PC-3 (cell line): ENCODE measurements around the gene ARHGAP6. TPM values are rescaled to one million over a fixed set of nuclear protein-coding genes. Genes with fewer than 3 reads are reported as not detected.

Source experiments
- ATAC-seq: fragments of 200-7000 bp; cut with Tn5 transposase; 2 replicates; pipeline ENCODE4 v1.9.1; 2020; ENCODE audit warnings: mild to moderate bottlenecking, moderate library complexity
- BruUV-seq: library from RNA; stranded (reverse); fragments of 400-500 nt; replicated peaks from 2 replicates; lab custom pipeline; 2021; lab: Mats Ljungman, UMichigan
- CTCF ChIA-PET: fragments of 300-600 bp; sonication (Branson Sonifier 250); formaldehyde crosslinking; loops from one replicate; lab custom pipeline; 2022; ENCODE audit warnings: antibody characterized with exemption; lab: Charles Lee
- POLR2A ChIA-PET: fragments of 300-600 bp; sonication (Branson Sonifier 250); formaldehyde crosslinking; loops from one replicate; lab custom pipeline; 2022; ENCODE audit warnings: antibody characterized with exemption; ENCODE audit not compliant: unreplicated experiment; lab: Charles Lee
- DNase-seq: peaks from one replicate; pipeline ENCODE4 v3.0.0-alpha.2; 2015
- H2AFZ ChIP-seq: fragments of 300-600 bp; sonication (generic); 2 replicates; pipeline ENCODE4 v1.6.0; 2016; ENCODE audit warnings: antibody characterized with exemption, low read length
- H3F3A ChIP-seq: fragments of 300-600 bp; sonication (generic); one replicate; pipeline ENCODE4 v1.6.0; 2017; ENCODE audit warnings: antibody characterized with exemption, low read length, control low read depth, mild to moderate bottlenecking; ENCODE audit not compliant: unreplicated experiment
- H3K27ac ChIP-seq: fragments of 300-600 bp; sonication (generic); 2 replicates; pipeline ENCODE4 v1.5.1; 2016; ENCODE audit warnings: mild to moderate bottlenecking, low read length
- H3K27me3 ChIP-seq: fragments of 300-600 bp; sonication (generic); 2 replicates; pipeline ENCODE4 v1.6.1; 2016; ENCODE audit warnings: low read length, mixed read lengths
- H3K36me3 ChIP-seq: fragments of 300-600 bp; sonication (generic); 2 replicates; pipeline ENCODE4 v1.6.1; 2016; ENCODE audit warnings: low read depth, mixed run types, low read length, mixed read lengths
- H3K4me1 ChIP-seq: fragments of 300-600 bp; sonication (generic); 2 replicates; pipeline ENCODE4 v1.5.1; 2016; ENCODE audit warnings: low read length; ENCODE audit not compliant: insufficient read depth
- H3K4me2 ChIP-seq: fragments of 300-600 bp; sonication (generic); 2 replicates; pipeline ENCODE4 v1.6.0; 2016; ENCODE audit warnings: low read length
- H3K4me3 ChIP-seq: fragments of 300-600 bp; sonication (generic); 2 replicates; pipeline ENCODE4 v1.5.1; 2016; ENCODE audit warnings: mild to moderate bottlenecking, low read length, mixed read lengths
- H3K79me2 ChIP-seq: fragments of 300-600 bp; sonication (generic); 2 replicates; pipeline ENCODE4 v1.6.1; 2017; ENCODE audit warnings: low read length, mixed read lengths
- H3K9ac ChIP-seq: fragments of 300-600 bp; sonication (generic); 2 replicates; pipeline ENCODE4 v1.6.0; 2016; ENCODE audit warnings: mild to moderate bottlenecking, low read length
- H3K9me2 ChIP-seq: fragments of 300-600 bp; sonication (generic); replicated peaks from 2 replicates; pipeline ENCODE4 v1.6.1; 2016; ENCODE audit warnings: mixed run types, low read length, mixed read lengths
- H3K9me3 ChIP-seq: fragments of 300-600 bp; sonication (generic); 2 replicates; pipeline ENCODE4 v1.6.1; 2016; ENCODE audit warnings: low read length, mixed read lengths
- H4K20me1 ChIP-seq: fragments of 300-600 bp; sonication (generic); 2 replicates; pipeline ENCODE4 v1.6.1; 2016; ENCODE audit warnings: low read length, mixed read lengths
- CTCF ChIP-seq: fragments of 300-600 bp; sonication (generic); conservative IDR thresholded peaks from 2 replicates; pipeline ENCODE4 v1.5.1; 2017; ENCODE audit warnings: antibody characterized with exemption, low read depth, mild to moderate bottlenecking, low read length
- EZH2 ChIP-seq: fragments of 300-600 bp; sonication (generic); IDR thresholded peaks from one replicate; pipeline ENCODE4 v1.6.1; 2017; ENCODE audit warnings: antibody characterized with exemption, mild to moderate bottlenecking, low read length; ENCODE audit not compliant: unreplicated experiment
- EZH2phosphoT487 ChIP-seq: fragments of 300-600 bp; sonication (generic); IDR thresholded peaks from 2 replicates; pipeline ENCODE4 v1.6.1; 2018; ENCODE audit warnings: mild to moderate bottlenecking, antibody characterized with exemption, low read length, borderline replicate concordance
- intact Hi-C: fragments of 100-400 bp; cut with micrococcal nuclease; formaldehyde crosslinking; loops from 2 replicates; pipeline ENCODE4 v1.9.0; 2023
- total RNA-seq: library from RNA; depleted of rRNA; stranded (reverse); fragments of >200 nt; gene quantifications from 2 replicates; pipeline ENCODE4 v1.2.3, GENCODE V29; 2014

The ARHGAP6 gene
- total RNA-seq, 1 experiment from 2014 or later, result 2.8 TPM

GRCh38 chrX:11577603-11578002 is 88.1 kb downstream of the ARHGAP6 start:
- no peaks in the 10 kb centered on the region for H3F3A ChIP-seq
- no peak for DNase-seq
- H3K79me2 ChIP-seq, result no peaks in the 10 kb centered on the region
- H3K9ac ChIP-seq, result no peak overlapping the region
- H2AFZ ChIP-seq, result no peak overlapping the region
- no peaks in the 10 kb centered on the region for H3K9me3 ChIP-seq
- H3K4me3 ChIP-seq, result no peak overlapping the region
- H3K36me3 ChIP-seq, result no peaks in the 10 kb centered on the region
- H3K4me1 ChIP-seq, result peaks cover 10% of the 10 kb centered on the region
- no peak for ATAC-seq
- POLR2A ChIA-PET, result no interaction called here
- CTCF ChIA-PET, result no interaction called here
- BruUV-seq, result no TSS peak
- no peak for TF ChIP-seq EZH2phosphoT487
- no peak for TF ChIP-seq EZH2
- no peak for TF ChIP-seq CTCF
- no peak overlapping the region for H3K27ac ChIP-seq
- H3K9me2 ChIP-seq, result no peaks in the 10 kb centered on the region
- H4K20me1 ChIP-seq, result no peaks in the 10 kb centered on the region
- no peak overlapping the region for H3K4me2 ChIP-seq
- intact Hi-C loops, result no loop called here
- no peaks in the 10 kb centered on the region for H3K27me3 ChIP-seq

DNA sequence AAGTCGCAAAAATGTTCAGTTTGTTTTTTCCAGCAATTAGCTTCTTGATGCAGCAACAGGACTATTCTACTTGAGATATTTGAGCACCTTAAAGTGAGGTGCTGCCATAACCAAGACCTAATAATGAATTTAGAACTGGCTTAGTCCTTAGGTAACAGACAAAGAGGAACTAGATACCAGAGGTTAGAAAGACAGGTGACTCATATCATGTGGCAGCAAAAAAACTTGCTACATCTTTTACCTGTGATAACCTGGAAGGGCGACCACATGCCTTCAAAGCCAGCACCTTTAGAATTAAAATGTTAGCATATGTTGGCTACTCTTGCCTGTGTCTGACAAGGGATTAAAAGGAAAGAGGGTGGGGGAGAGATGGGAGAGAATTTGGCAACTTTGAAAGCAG is 90.4 kb downstream of the ARHGAP6 start:
- Histone ChIP-seq H4K20me1 (no peaks in the 10 kb centered on the region), H3K36me3 (no peaks in the 10 kb centered on the region), H3K4me1 (peaks cover 8% of the 10 kb centered on the region), H3K9ac (no peak overlapping the region), H3K4me2 (no peak overlapping the region), H3K27ac (no peak overlapping the region), H3K79me2 (no peaks in the 10 kb centered on the region), H3K27me3 (no peaks in the 10 kb centered on the region), H2AFZ (no peak overlapping the region), H3K9me2 (no peaks in the 10 kb centered on the region), H3K9me3 (no peaks in the 10 kb centered on the region), H3F3A (no peaks in the 10 kb centered on the region), H3K4me3 (no peak overlapping the region)
- ChIA-PET POLR2A (no interaction called here), CTCF (no interaction called here)
- BruUV-seq, result no TSS peak
- intact Hi-C loops, result no loop called here
- no peak for ATAC-seq
- no peak for DNase-seq
- TF ChIP-seq EZH2phosphoT487 (no peak), CTCF (no peak), EZH2 (no peak)

DNA sequence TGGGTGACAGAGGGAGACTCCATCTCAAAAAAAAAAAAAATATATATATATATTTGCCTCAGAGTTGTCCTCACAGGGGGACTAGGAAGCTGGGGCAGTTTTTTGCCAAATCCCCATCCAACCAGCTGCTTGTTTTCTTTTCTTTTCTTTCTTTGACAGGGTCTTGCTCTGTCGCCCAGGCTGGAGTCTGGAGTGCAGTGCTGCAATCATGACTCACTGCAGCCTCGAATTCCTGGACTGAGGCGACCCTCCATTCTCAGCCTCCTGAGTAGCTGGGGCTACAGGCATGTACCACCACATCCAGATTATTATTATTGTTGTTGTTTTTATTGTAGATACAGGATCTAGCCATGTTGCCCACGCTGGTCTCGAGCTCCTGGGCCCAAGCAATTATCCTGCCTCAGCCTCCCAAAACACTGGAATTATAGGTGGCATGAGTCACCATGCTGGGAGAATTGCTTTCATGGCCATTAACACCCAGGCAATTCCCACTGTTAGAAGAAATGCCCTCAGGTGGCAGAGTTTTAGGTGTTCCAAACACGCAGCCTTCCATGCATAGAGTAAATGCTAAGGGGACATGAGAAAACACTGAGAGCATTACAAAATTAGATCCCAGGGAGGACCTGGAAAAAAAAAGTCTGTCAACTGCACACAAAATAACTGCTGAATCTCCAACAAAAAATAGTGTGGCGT is 98.0 kb downstream of the ARHGAP6 start:
- Histone ChIP-seq H3K9ac (no peak overlapping the region), H3K4me1 (no peaks in the 10 kb centered on the region), H3K27ac (no peak overlapping the region), H3K27me3 (no peaks in the 10 kb centered on the region), H2AFZ (no peak overlapping the region), H3K9me2 (no peaks in the 10 kb centered on the region), H3K9me3 (no peaks in the 10 kb centered on the region), H3F3A (no peaks in the 10 kb centered on the region), H3K4me3 (no peak overlapping the region), H3K4me2 (no peak overlapping the region), H3K79me2 (no peaks in the 10 kb centered on the region), H3K36me3 (no peaks in the 10 kb centered on the region), H4K20me1 (no peaks in the 10 kb centered on the region)
- POLR2A ChIA-PET, result interaction anchor here (0.7 kb wide), 1 partner anchor 167 kb away, joined by 7 read pairs; no protein-coding TSS in a partner anchor
- no TSS peak for BruUV-seq
- ATAC-seq, result no peak
- CTCF ChIA-PET, result no interaction called here
- TF ChIP-seq EZH2, result no peak
- TF ChIP-seq CTCF, result no peak
- intact Hi-C loops, result no loop called here
- no peak for DNase-seq
